Osteoblast (primary cell): ENCODE data around the gene CACNG5. TPM values are rescaled to one million over a fixed set of nuclear protein-coding genes. Genes with fewer than 3 reads are reported as not detected.

ENCODE experiments used
- DNase-seq: peaks from one replicate; pipeline ENCODE4 v3.0.0; 2011; ENCODE audit warnings: low spot score, mixed read lengths; ENCODE audit not compliant: insufficient read length; ENCODE audit errors: missing footprints
- H2AFZ ChIP-seq: 2 replicates; pipeline ENCODE4 v1.6.0; 2011; ENCODE audit warnings: mild to moderate bottlenecking, low read length
- H3K27ac ChIP-seq: 2 replicates; pipeline ENCODE4 v1.5.1; 2011; ENCODE audit warnings: mild to moderate bottlenecking, low read depth, low read length, moderate library complexity
- H3K27me3 ChIP-seq: 2 replicates; pipeline ENCODE4 v1.6.0; 2012; ENCODE audit warnings: mild to moderate bottlenecking, control low read depth, inconsistent platforms, low read length, moderate library complexity; ENCODE audit not compliant: insufficient read depth
- H3K36me3 ChIP-seq: 2 replicates; pipeline ENCODE4 v1.5.1; 2011; ENCODE audit warnings: mild to moderate bottlenecking, low read length, control low read depth, moderate library complexity; ENCODE audit not compliant: insufficient read depth
- H3K4me1 ChIP-seq: 2 replicates; pipeline ENCODE4 v1.5.1; 2011; ENCODE audit warnings: mild to moderate bottlenecking, low read length, control low read depth, moderate library complexity; ENCODE audit not compliant: insufficient read depth
- H3K4me2 ChIP-seq: 2 replicates; pipeline ENCODE4 v1.6.0; 2011; ENCODE audit warnings: mild to moderate bottlenecking, low read length; ENCODE audit not compliant: insufficient read depth
- H3K4me3 ChIP-seq: fragments of 200-600 bp; sonication (generic); 3 replicates; pipeline ENCODE4 v1.5.1; 2012; ENCODE audit warnings: mild to moderate bottlenecking, low read length, inconsistent platforms; ENCODE audit not compliant: insufficient read depth
- H3K79me2 ChIP-seq: 2 replicates; pipeline ENCODE4 v1.6.0; 2012; ENCODE audit warnings: mild to moderate bottlenecking, low read length, control low read depth, inconsistent platforms; ENCODE audit not compliant: insufficient read depth
- H3K9me3 ChIP-seq: 2 replicates; pipeline ENCODE4 v1.5.1; 2011; ENCODE audit warnings: low read depth, low read length, control low read depth
- H4K20me1 ChIP-seq: 2 replicates; pipeline ENCODE4 v1.6.0; 2012; ENCODE audit warnings: mild to moderate bottlenecking, low read length, control low read depth; ENCODE audit not compliant: insufficient read depth
- CTCF ChIP-seq: IDR thresholded peaks from 2 replicates; pipeline ENCODE4 v1.5.1; 2011; ENCODE audit warnings: mild to moderate bottlenecking, low read depth, low read length, moderate library complexity; ENCODE audit errors: extremely low read depth
- total RNA-seq: library from RNA; depleted of rRNA; stranded (reverse); fragments of >200 nt; gene quantifications from 2 replicates; pipeline ENCODE4 v1.2.3, GENCODE V29; 2012

The CACNG5 gene
- total RNA-seq, 1 donor = not detected

- no peaks in the 10 kb centered on the region for H3K36me3 ChIP-seq
- H3K9me3 ChIP-seq = no peaks in the 10 kb centered on the region
- H3K27me3 ChIP-seq = peaks cover 13% of the 10 kb centered on the region
- H3K4me3 ChIP-seq = no peak overlapping the region
- H4K20me1 ChIP-seq = no peaks in the 10 kb centered on the region
- no peak for TF ChIP-seq CTCF
- no peaks in the 10 kb centered on the region for H3K79me2 ChIP-seq
- H3K4me2 ChIP-seq = no peak overlapping the region
- H2AFZ ChIP-seq = no peak overlapping the region
- no peak for DNase-seq
- no peak overlapping the region for H3K27ac ChIP-seq
- H3K4me1 ChIP-seq = no peaks in the 10 kb centered on the region
Measured at GRCh38 chr17:66918896-66919295, 84.0 kb downstream of the CACNG5 start.

- no peak for TF ChIP-seq CTCF
- Histone ChIP-seq H2AFZ (no peak overlapping the region), H3K27me3 (peaks cover 13% of the 10 kb centered on the region)
Measured at GRCh38 chr17:66920435-66920834, 85.5 kb downstream of the CACNG5 start.

GRCh38 chr17:66920950-66921349, 86.0 kb downstream of the CACNG5 start:
- H4K20me1 ChIP-seq = no peaks in the 10 kb centered on the region

More at GRCh38 chr17:66920435-66920834, 85.5 kb downstream of the CACNG5 start:
- Histone ChIP-seq H3K36me3 (no peaks in the 10 kb centered on the region), H4K20me1 (no peaks in the 10 kb centered on the region), H3K4me2 (no peak overlapping the region), H3K4me3 (no peak overlapping the region), H3K27ac (no peak overlapping the region), H3K4me1 (no peaks in the 10 kb centered on the region), H3K79me2 (no peaks in the 10 kb centered on the region), H3K9me3 (no peaks in the 10 kb centered on the region)
- DNase-seq = no peak

GRCh38 chr17:66923886-66924285, 89.0 kb downstream of the CACNG5 start:
- no peaks in the 10 kb centered on the region for H3K79me2 ChIP-seq
- DNase-seq = no peak
- H2AFZ ChIP-seq = no peak overlapping the region
- peaks cover 19% of the 10 kb centered on the region for H3K27me3 ChIP-seq
- H3K27ac ChIP-seq = no peak overlapping the region
- no peaks in the 10 kb centered on the region for H3K4me1 ChIP-seq
- no peaks in the 10 kb centered on the region for H3K9me3 ChIP-seq
- TF ChIP-seq CTCF = no peak
- no peaks in the 10 kb centered on the region for H3K36me3 ChIP-seq
- no peak overlapping the region for H3K4me3 ChIP-seq
- H3K4me2 ChIP-seq = no peak overlapping the region
- H4K20me1 ChIP-seq = no peaks in the 10 kb centered on the region

More at GRCh38 chr17:66920950-66921349, 86.0 kb downstream of the CACNG5 start:
- Histone ChIP-seq H3K4me2 (no peak overlapping the region), H3K36me3 (no peaks in the 10 kb centered on the region), H3K4me1 (no peaks in the 10 kb centered on the region), H3K27me3 (peaks cover 13% of the 10 kb centered on the region), H3K4me3 (no peak overlapping the region), H3K9me3 (no peaks in the 10 kb centered on the region), H2AFZ (no peak overlapping the region), H3K79me2 (no peaks in the 10 kb centered on the region), H3K27ac (no peak overlapping the region)
- DNase-seq = no peak
- TF ChIP-seq CTCF = no peak
